Caco-2 (cell line): Measurements from ENCODE around the gene NKG7. TPM values are rescaled to one million over a fixed set of nuclear protein-coding genes. Genes with fewer than 3 reads are reported as not detected.

Experiments used
- BruUV-seq: library from RNA; stranded (reverse); fragments of 400-500 nt; replicated peaks from 2 replicates; lab custom pipeline; 2021; lab: Mats Ljungman, UMichigan
- CTCF ChIA-PET: fragments of 300-600 bp; sonication (Branson Sonifier 250); formaldehyde crosslinking; loops from one replicate; lab custom pipeline; 2022; ENCODE audit warnings: antibody characterized with exemption; lab: Charles Lee
- POLR2A ChIA-PET: fragments of 300-600 bp; sonication (Branson Sonifier 250); formaldehyde crosslinking; loops from one replicate; lab custom pipeline; 2022; ENCODE audit warnings: antibody characterized with exemption; lab: Charles Lee
- DNase-seq, 2 experiments: peaks; one replicate each; pipeline versions ENCODE4 v3.0.0 to v3.0.0-alpha.2; 2020 to 2022
- H3K27me3 ChIP-seq: replicated peaks from 2 replicates; pipeline ENCODE4 v1.6.0; 2011; ENCODE audit warnings: low read length; ENCODE audit not compliant: control insufficient read depth, insufficient read depth
- H3K36me3 ChIP-seq: 2 replicates; pipeline ENCODE4 v1.5.1; 2011; ENCODE audit warnings: low read length; ENCODE audit not compliant: control insufficient read depth, insufficient read depth
- H3K4me1 ChIP-seq: fragments of 250-450 bp; sonication (Bioruptor Pico); 2 replicates; pipeline ENCODE4 v1.5.1; 2020; ENCODE audit warnings: mild to moderate bottlenecking
- H3K4me3 ChIP-seq: 2 replicates; pipeline ENCODE4 v1.5.1; 2011; ENCODE audit warnings: low read depth, mild to moderate bottlenecking, control low read depth, low read length
- H3K9me3 ChIP-seq: fragments of 250-450 bp; sonication (Bioruptor Pico); 2 replicates; pipeline ENCODE4 v1.5.1; 2020; ENCODE audit warnings: mild to moderate bottlenecking, moderate library complexity
- H3K27ac Mint-ChIP-seq: one replicate; pipeline ENCODE4 v1.8.0; 2022; ENCODE audit warnings: mixed read lengths; ENCODE audit not compliant: unreplicated experiment
- H3K27me3 Mint-ChIP-seq: one replicate; pipeline ENCODE4 v1.8.0; 2022; ENCODE audit warnings: mixed read lengths; ENCODE audit not compliant: insufficient read depth, unreplicated experiment
- H3K36me3 Mint-ChIP-seq: one replicate; pipeline ENCODE4 v1.8.0; 2022; ENCODE audit warnings: mild to moderate bottlenecking, mixed read lengths; ENCODE audit not compliant: insufficient read depth, unreplicated experiment
- H3K4me1 Mint-ChIP-seq: one replicate; pipeline ENCODE4 v1.8.0; 2022; ENCODE audit warnings: low read depth, mixed read lengths; ENCODE audit not compliant: unreplicated experiment
- H3K4me3 Mint-ChIP-seq: one replicate; pipeline ENCODE4 v1.8.0; 2022; ENCODE audit warnings: mild to moderate bottlenecking, moderate library complexity, mixed read lengths; ENCODE audit not compliant: unreplicated experiment
- H3K9me3 Mint-ChIP-seq: one replicate; pipeline ENCODE4 v1.8.0; 2022; ENCODE audit warnings: mixed read lengths; ENCODE audit not compliant: unreplicated experiment
- intact Hi-C: fragments of 100-400 bp; cut with micrococcal nuclease; formaldehyde crosslinking; loops from one replicate; pipeline ENCODE4 v1.10.0; 2022; ENCODE audit not compliant: unreplicated experiment
- total RNA-seq: library from RNA; stranded (reverse); gene quantifications from 2 replicates; pipeline ENCODE4 v1.2.3, GENCODE V29; 2022
- TF ChIP-seq, protein P1 (sequence below), 2 experiments: fragments of 200-600 bp in 1 of 2; IDR thresholded peaks; 1 replicate in 1 of 2; 2 replicates in 1 of 2; pipeline versions ENCODE4 v1.5.1 to v1.8.0; 2011 to 2022; ENCODE audit warnings: antibody characterized with exemption in 1 of 2, control low read depth in 1 of 2, inconsistent platforms in 1 of 2, low read depth in 1 of 2, low read length in 1 of 2, mild to moderate bottlenecking in 1 of 2, moderate library complexity in 1 of 2; ENCODE audit not compliant: insufficient read depth in 1 of 2, severe bottlenecking in 1 of 2, unreplicated experiment in 1 of 2

Gene NKG7
- total RNA-seq, 1 experiment from 2014 or later = not detected

DNA sequence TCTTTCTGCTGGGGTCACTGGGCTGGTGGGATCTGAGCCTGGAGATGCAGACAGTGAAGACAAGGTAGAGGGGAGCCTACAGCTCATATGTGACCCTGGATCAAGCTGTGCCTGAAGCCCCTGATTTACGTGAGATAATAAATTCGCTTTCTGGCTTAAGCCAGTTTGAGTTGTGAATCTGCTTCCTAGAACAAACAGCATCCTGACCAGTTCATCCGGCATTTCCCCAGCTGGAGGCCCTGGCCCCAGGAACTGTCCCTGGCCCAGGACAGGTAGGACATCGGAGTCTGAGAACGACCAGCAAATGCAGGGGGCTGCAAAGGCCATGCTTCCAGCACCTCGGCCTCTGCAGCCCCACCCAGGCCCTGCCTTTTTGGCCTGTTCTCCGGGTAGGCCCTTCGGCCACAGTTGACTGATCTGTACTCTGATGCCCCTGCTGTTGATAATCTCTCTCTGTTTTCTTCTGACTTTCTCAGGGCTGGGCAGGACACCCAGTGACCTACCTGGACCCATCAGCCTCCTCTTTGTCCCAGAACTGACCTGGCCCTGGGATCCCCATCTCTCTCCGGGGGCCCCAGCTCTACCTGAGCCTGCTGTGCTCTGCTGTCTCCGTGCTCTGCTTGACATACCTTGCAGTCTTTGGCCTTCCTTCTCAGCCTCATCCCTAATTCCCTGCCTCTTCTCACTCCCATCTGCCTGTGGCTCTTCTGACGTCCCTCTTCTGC, 21.0 kb downstream of the NKG7 start:
- no peaks in the 10 kb centered on the region for H3K27me3 Mint-ChIP-seq
- intact Hi-C loops = loop anchor here (2.0 kb wide), 1 partner anchor 15 kb away; the partner anchor contains the start of gene ETFB
- Histone ChIP-seq H3K9me3 (no peaks in the 10 kb centered on the region), H3K36me3 (peaks cover 5% of the 10 kb centered on the region), H3K4me3 (no peak overlapping the region), H3K27me3 (no peaks in the 10 kb centered on the region), H3K4me1 (peaks cover 49% of the 10 kb centered on the region)
- peak overlapping the region; percentile 79 for H3K27ac Mint-ChIP-seq
- H3K4me3 Mint-ChIP-seq = peak overlapping the region; percentile 4
- DNase-seq = no peak
- TF ChIP-seq, protein P1, sequence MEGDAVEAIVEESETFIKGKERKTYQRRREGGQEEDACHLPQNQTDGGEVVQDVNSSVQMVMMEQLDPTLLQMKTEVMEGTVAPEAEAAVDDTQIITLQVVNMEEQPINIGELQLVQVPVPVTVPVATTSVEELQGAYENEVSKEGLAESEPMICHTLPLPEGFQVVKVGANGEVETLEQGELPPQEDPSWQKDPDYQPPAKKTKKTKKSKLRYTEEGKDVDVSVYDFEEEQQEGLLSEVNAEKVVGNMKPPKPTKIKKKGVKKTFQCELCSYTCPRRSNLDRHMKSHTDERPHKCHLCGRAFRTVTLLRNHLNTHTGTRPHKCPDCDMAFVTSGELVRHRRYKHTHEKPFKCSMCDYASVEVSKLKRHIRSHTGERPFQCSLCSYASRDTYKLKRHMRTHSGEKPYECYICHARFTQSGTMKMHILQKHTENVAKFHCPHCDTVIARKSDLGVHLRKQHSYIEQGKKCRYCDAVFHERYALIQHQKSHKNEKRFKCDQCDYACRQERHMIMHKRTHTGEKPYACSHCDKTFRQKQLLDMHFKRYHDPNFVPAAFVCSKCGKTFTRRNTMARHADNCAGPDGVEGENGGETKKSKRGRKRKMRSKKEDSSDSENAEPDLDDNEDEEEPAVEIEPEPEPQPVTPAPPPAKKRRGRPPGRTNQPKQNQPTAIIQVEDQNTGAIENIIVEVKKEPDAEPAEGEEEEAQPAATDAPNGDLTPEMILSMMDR (IDR thresholded peaks at IDR 0.05; ENCODE audit: insufficient read depth in 1 of 2, low read depth in 1 of 2, low read length in 1 of 2, severe bottlenecking in 1 of 2, unreplicated experiment in 1 of 2) = no peak
- peaks cover 43% of the 10 kb centered on the region for H3K4me1 Mint-ChIP-seq
- peaks cover 75% of the 10 kb centered on the region for H3K36me3 Mint-ChIP-seq
- ChIA-PET CTCF (interaction anchor here (0.7 kb wide), 1 partner anchor 70 kb away, joined by 3 read pairs; no protein-coding TSS in a partner anchor), POLR2A (no interaction called here)
- H3K9me3 Mint-ChIP-seq = no peaks in the 10 kb centered on the region
- no TSS peak for BruUV-seq

DNA sequence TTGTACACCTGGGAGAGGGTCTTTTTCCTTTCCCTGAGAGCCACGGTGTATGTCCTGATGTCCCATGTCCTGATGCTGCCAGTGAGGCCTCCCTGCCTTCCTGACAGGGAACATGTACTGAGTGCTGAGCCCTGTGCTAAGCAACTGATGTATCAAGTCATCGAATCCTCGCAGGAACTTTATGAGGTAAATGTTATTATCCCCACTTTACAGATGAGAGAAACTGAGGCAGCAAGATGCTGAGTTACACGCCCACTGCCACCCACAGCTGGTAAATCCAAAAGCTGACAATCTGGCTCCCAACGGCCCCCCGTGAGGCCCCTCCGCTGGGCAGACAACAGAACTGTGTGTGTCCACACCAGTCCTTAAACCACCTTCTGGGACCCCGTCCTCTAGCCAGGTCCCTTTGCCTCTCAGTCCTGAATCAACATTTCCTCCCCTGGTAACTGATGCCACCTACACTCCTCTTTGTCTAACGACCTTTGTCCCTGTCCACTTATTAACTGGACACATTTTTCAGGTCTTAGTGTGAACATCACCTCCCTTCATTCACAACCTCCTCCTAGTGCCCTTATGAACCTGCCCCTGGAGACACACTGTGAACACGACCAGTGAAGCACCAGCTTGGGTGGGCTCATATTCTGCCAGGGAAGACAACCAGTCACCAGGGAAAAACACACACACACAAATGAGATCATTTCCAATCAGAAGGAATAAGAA, 25.1 kb downstream of the NKG7 start:
- Mint-ChIP-seq H3K4me1 (peaks cover 28% of the 10 kb centered on the region), H3K27ac (peak overlapping the region; percentile 2), H3K9me3 (no peaks in the 10 kb centered on the region), H3K36me3 (peaks cover 66% of the 10 kb centered on the region), H3K27me3 (no peaks in the 10 kb centered on the region), H3K4me3 (no peak overlapping the region)
- ChIA-PET CTCF (interaction anchor here (1.1 kb wide), 1 partner anchor 18 kb away, joined by 4 read pairs; no protein-coding TSS in a partner anchor), POLR2A (no interaction called here)
- Histone ChIP-seq H3K9me3 (no peaks in the 10 kb centered on the region), H3K36me3 (peaks cover 7% of the 10 kb centered on the region), H3K27me3 (no peaks in the 10 kb centered on the region), H3K4me1 (peaks cover 40% of the 10 kb centered on the region), H3K4me3 (no peak overlapping the region)
- intact Hi-C loops = no loop called here
- TF ChIP-seq, protein P1 (IDR thresholded peaks at IDR 0.05; ENCODE audit: insufficient read depth in 1 of 2, low read depth in 1 of 2, low read length in 1 of 2, severe bottlenecking in 1 of 2, unreplicated experiment in 1 of 2) = no peak
- DNase-seq = no peak
- BruUV-seq = no TSS peak

DNA sequence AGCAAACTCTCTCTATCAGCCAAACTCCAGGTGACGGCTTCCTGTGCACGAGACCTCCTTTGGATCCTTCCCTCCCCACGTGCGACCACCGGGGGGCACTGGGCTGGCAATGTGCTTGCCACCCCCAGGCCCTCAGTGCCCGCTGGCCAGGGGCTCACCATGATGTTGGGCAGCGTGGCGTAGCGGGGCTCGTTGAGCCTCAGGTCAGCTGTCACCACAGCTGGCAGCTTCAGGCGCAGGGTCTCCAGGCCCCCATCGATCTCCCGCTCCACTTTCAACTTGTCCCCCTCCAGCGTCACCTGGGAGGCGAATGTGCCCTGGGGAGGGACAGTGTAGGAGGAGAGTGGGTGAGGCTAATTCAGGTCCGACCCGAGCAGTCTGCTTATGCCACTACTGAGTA, 25.7 kb downstream of the NKG7 start:
- peaks cover 5% of the 10 kb centered on the region for H3K36me3 ChIP-seq
- H3K27ac Mint-ChIP-seq = no peak overlapping the region
- no peaks in the 10 kb centered on the region for H3K27me3 Mint-ChIP-seq
- ChIA-PET CTCF (interaction anchor here (1.1 kb wide), 1 partner anchor 19 kb away, joined by 4 read pairs; no protein-coding TSS in a partner anchor), POLR2A (no interaction called here)
- H3K36me3 Mint-ChIP-seq = peaks cover 63% of the 10 kb centered on the region
- H3K9me3 ChIP-seq = no peaks in the 10 kb centered on the region
- intact Hi-C loops = no loop called here
- TF ChIP-seq, protein P1 (IDR thresholded peaks at IDR 0.05; ENCODE audit: insufficient read depth in 1 of 2, low read depth in 1 of 2, low read length in 1 of 2, severe bottlenecking in 1 of 2, unreplicated experiment in 1 of 2) = no peak
- H3K4me3 Mint-ChIP-seq = no peak overlapping the region
- H3K27me3 ChIP-seq = no peaks in the 10 kb centered on the region
- no TSS peak for BruUV-seq
- H3K4me3 ChIP-seq = no peak overlapping the region
- DNase-seq = no peak
- peaks cover 28% of the 10 kb centered on the region for H3K4me1 Mint-ChIP-seq
- peaks cover 46% of the 10 kb centered on the region for H3K4me1 ChIP-seq
- no peaks in the 10 kb centered on the region for H3K9me3 Mint-ChIP-seq
